Measurements from ENCODE around the gene TEKT4. TPM values are rescaled to one million over a fixed set of nuclear protein-coding genes. Genes with fewer than 3 reads are reported as not detected.

TEKT4 gene
- total RNA-seq, 1 experiment from 2014 or later, result 0.15 TPM

DNA sequence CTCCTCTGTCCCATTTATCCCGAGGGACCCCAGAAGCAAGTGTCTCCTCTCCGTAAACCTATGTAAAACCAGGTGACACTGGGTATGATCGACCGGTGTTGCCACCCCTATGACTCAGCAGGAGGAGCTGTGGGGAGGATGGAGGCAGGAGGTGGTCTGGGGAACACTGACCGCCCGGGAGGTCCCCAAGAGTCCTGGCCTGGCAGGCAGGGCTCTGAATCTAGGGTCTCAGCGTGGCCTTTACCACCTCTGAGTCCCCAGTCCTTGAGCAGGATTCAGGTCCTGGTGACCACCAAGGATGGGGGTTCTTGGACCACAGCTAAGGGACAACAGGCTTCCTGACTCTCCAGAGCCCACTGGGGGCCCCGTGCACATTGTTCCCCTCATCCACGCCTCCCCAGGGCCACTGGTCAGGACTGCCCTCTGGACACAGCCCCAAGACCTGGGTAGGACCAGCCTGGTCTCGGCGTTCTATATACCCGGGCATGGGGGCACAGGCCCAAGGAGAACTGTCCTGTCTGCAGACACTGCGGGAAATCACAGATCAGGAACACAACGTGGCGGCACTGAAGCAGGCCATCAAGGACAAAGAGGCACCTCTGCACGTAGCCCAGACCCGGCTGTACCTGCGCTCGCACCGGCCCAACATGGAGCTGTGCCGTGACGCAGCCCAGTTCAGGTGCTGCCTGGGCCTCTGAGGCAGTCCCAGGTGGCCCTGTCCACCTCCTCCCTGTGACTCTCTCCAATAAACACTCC, 4.0 kb downstream of the TEKT4 start:
- no peak for DNase-seq
- Histone ChIP-seq H3K4me3 (no peak overlapping the region), H3K9me2 (ENCODE audit: insufficient read depth) (no peaks in the 10 kb centered on the region), H3K27me3 (ENCODE audit: insufficient read depth, low read depth) (0 out of 2 replicates have a peak, but pooled peaks cover 1% of the 10 kb centered on the region), H3K27ac (no peak overlapping the region), H3K36me3 (ENCODE audit: low read depth) (no peaks in the 10 kb centered on the region), H3K9me3 (ENCODE audit: insufficient read depth, low read depth) (no peaks in the 10 kb centered on the region), H3K79me2 (ENCODE audit: low read depth) (no peaks in the 10 kb centered on the region), H3K4me1 (replicated peaks; ENCODE audit: insufficient read depth) (peaks cover 6% of the 10 kb centered on the region; the same call in 1 of the 2 replicates), H3K4me2 (no peak overlapping the region), H3F3A (ENCODE audit: insufficient read depth, low read depth) (no peaks in the 10 kb centered on the region), H4K20me1 (ENCODE audit: insufficient read depth) (no peaks in the 10 kb centered on the region), H2AFZ (no peak overlapping the region)
- intact Hi-C loops (cut with micrococcal nuclease; ENCODE audit: unreplicated experiment), result loop anchor here (10.0 kb wide), 1 partner anchor 330 kb away; the partner anchor contains the start of gene ZNF892
- POLR2A ChIA-PET (ENCODE audit: unreplicated experiment), result no interaction called here
- TF ChIP-seq, protein P1, sequence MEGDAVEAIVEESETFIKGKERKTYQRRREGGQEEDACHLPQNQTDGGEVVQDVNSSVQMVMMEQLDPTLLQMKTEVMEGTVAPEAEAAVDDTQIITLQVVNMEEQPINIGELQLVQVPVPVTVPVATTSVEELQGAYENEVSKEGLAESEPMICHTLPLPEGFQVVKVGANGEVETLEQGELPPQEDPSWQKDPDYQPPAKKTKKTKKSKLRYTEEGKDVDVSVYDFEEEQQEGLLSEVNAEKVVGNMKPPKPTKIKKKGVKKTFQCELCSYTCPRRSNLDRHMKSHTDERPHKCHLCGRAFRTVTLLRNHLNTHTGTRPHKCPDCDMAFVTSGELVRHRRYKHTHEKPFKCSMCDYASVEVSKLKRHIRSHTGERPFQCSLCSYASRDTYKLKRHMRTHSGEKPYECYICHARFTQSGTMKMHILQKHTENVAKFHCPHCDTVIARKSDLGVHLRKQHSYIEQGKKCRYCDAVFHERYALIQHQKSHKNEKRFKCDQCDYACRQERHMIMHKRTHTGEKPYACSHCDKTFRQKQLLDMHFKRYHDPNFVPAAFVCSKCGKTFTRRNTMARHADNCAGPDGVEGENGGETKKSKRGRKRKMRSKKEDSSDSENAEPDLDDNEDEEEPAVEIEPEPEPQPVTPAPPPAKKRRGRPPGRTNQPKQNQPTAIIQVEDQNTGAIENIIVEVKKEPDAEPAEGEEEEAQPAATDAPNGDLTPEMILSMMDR (conservative IDR thresholded peaks at IDR 0.05), result no peak
- TF ChIP-seq EZH2 (IDR thresholded peaks at IDR 0.05; ENCODE audit: low read depth), result no peak
- BruUV-seq (replicated peaks), result no TSS peak
- CTCF ChIA-PET, result no interaction called here

DNA sequence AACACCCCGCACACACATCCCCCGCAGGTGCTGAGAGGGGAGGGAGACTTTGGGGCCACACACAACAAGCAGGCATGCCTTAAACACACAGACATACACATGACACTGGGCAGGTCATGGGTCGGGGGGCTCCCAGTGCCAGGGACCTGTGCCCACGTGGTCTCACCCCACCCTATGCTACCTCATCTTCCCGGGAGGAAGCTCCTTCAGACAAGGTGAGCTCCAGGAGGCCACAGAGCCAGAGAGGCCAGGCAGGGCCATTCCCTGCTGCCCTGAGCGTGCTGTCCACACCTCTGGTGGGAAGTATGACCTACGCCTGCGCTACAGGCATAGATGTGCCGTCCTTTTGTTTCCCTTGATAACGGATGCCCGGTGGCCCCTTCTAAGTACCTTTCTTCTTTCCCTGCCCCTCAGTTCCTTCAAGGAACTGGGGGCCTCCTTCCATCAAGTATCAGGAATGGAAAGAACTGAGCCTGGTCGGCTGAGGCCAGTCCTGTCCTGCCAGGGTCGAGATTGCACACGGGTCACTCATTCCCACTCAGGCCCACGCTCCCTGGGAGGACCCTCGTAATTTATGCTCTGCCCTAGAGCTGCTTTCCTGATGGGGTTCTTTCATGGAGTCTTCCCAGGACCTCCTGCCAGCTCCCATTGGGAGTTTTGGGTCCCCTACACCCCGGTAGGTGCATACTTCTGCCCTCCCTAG, 4.7 kb downstream of the TEKT4 start:
- POLR2A ChIA-PET (ENCODE audit: unreplicated experiment), result no interaction called here
- H3K4me3 ChIP-seq, result no peak overlapping the region

DNA sequence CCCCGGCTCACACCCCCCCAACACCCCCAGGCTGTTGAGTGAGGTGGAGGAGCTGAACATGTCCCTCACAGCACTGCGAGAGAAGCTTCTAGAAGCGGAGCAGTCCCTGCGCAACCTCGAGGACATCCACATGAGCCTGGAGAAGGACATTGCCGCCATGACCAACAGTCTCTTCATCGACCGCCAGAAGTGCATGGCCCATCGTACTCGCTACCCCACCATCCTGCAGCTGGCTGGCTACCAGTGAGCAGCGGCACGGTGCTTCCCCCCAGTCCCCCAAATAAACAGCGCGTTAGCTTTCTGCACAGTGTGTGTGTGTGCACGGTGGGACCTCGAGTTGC, 5.3 kb downstream of the TEKT4 start:
- no peak for DNase-seq

More for the DNA sequence above, 4.7 kb downstream of the TEKT4 start:
- no peak overlapping the region for H3K27ac ChIP-seq
- H3K79me2 ChIP-seq (ENCODE audit: low read depth), result no peaks in the 10 kb centered on the region
- H4K20me1 ChIP-seq (ENCODE audit: insufficient read depth), result no peaks in the 10 kb centered on the region
- peaks cover under 1% of the 10 kb centered on the region; the same call in 1 of the 2 replicates for H3K4me1 ChIP-seq (replicated peaks; ENCODE audit: insufficient read depth)
- H3K9me3 ChIP-seq (ENCODE audit: insufficient read depth, low read depth), result no peaks in the 10 kb centered on the region
- intact Hi-C loops (cut with micrococcal nuclease; ENCODE audit: unreplicated experiment), result loop anchor here (10.0 kb wide), 1 partner anchor 329 kb away; the partner anchor contains the start of gene ZNF892
- no peaks in the 10 kb centered on the region for H3K36me3 ChIP-seq (ENCODE audit: low read depth)
- no peak for DNase-seq
- H3F3A ChIP-seq (ENCODE audit: insufficient read depth, low read depth), result no peaks in the 10 kb centered on the region
- TF ChIP-seq, protein P1 (conservative IDR thresholded peaks at IDR 0.05), result no peak
- TF ChIP-seq EZH2 (IDR thresholded peaks at IDR 0.05; ENCODE audit: low read depth), result no peak
- H3K27me3 ChIP-seq (ENCODE audit: insufficient read depth, low read depth), result peaks cover 7% of the 10 kb centered on the region; the same call in 1 of the 2 replicates
- H3K4me2 ChIP-seq, result no peak overlapping the region
- no peaks in the 10 kb centered on the region for H3K9me2 ChIP-seq (ENCODE audit: insufficient read depth)
- H2AFZ ChIP-seq, result no peak overlapping the region
- no TSS peak for BruUV-seq (replicated peaks)
- CTCF ChIA-PET, result no interaction called here

More for the DNA sequence above, 5.3 kb downstream of the TEKT4 start:
- POLR2A ChIA-PET (ENCODE audit: unreplicated experiment), result no interaction called here
- no peak overlapping the region for H3K27ac ChIP-seq
- no peak overlapping the region for H3K4me3 ChIP-seq
- no peaks in the 10 kb centered on the region for H4K20me1 ChIP-seq (ENCODE audit: insufficient read depth)
- H3K4me1 ChIP-seq (replicated peaks; ENCODE audit: insufficient read depth), result no peaks in the 10 kb centered on the region
- no peaks in the 10 kb centered on the region for H3K9me3 ChIP-seq (ENCODE audit: insufficient read depth, low read depth)
- intact Hi-C loops (cut with micrococcal nuclease; ENCODE audit: unreplicated experiment), result loop anchor here (10.0 kb wide), 1 partner anchor 328 kb away; the partner anchor contains the start of gene ZNF892
- no peaks in the 10 kb centered on the region for H3K9me2 ChIP-seq (ENCODE audit: insufficient read depth)
- BruUV-seq (replicated peaks), result no TSS peak
- CTCF ChIA-PET, result no interaction called here
- H3F3A ChIP-seq (ENCODE audit: insufficient read depth, low read depth), result no peaks in the 10 kb centered on the region
- H3K36me3 ChIP-seq (ENCODE audit: low read depth), result no peaks in the 10 kb centered on the region
- TF ChIP-seq, protein P1 (conservative IDR thresholded peaks at IDR 0.05), result no peak
- no peak for TF ChIP-seq EZH2 (IDR thresholded peaks at IDR 0.05; ENCODE audit: low read depth)
- peaks cover 7% of the 10 kb centered on the region; the same call in 1 of the 2 replicates for H3K27me3 ChIP-seq (ENCODE audit: insufficient read depth, low read depth)
- H3K79me2 ChIP-seq (ENCODE audit: low read depth), result no peaks in the 10 kb centered on the region
- H2AFZ ChIP-seq, result no peak overlapping the region
- no peak overlapping the region for H3K4me2 ChIP-seq

Data from PC-9 (cell line).